Right lobe of liver (tissue), 4 donors: ENCODE results near the gene RAD21L1.

Experiments
- CTCF ChIP-seq, 4 donors: fragments of 200-600 bp in 3 of 4; fragments of 450-650 bp in 1 of 4; IDR thresholded peaks; one replicate each; pipeline versions ENCODE4 v1.5.1 to v1.8.0; 2016 to 2022; ENCODE audit warnings: antibody characterized with exemption in 4 of 4, mild to moderate bottlenecking in 2 of 4
- POLR2A ChIP-seq: fragments of 450-650 bp; IDR thresholded peaks from one replicate; pipeline ENCODE4 v1.6.1; 2017; ENCODE audit warnings: antibody characterized with exemption, mild to moderate bottlenecking
- donor health status: DM: no; HTN: no; CAD: no.
- donor health status: DM: no; HTN: no; CAD: no.
- donor health status: DM: no; HTN: yes; CAD: no.

DNA sequence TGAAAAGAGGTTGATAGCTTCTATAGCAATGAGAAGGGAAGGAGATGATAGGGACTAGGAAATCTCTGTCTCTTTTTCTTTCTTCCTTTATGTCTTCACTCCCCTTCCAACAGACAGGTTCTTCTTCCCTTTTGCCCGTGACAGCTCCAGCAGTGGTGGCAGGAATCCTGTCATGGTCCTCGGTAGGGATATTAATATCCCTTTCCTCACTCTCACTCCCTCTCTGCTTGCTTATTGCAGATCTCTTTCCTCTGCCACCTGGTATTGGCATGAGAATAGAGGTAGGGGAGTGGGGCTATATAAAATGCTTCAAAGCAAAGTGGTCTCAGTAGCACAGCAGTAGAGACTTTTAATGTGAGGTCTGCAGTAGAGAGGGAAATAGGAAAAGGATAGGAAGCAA is 19.7 kb downstream of the RAD21L1 start:
- TF ChIP-seq CTCF (IDR thresholded peaks at IDR 0.05) = no peak
- no peak for TF ChIP-seq POLR2A
